HCT116 (cell line): ENCODE results near the gene NCOA1. TPM values are rescaled to one million over a fixed set of nuclear protein-coding genes. Genes with fewer than 3 reads are reported as not detected.

Source experiments
- ATAC-seq: fragments of 200-7000 bp; cut with Tn5 transposase; 2 replicates; pipeline ENCODE4 v1.9.1; 2020; ENCODE audit warnings: mild to moderate bottlenecking, moderate library complexity
- BruUV-seq: library from RNA; stranded (reverse); fragments of 400-500 nt; replicated peaks from 2 replicates; lab custom pipeline; 2021; lab: Mats Ljungman, UMichigan
- CTCF ChIA-PET: fragments of 300-600 bp; sonication (Branson Sonifier 250); formaldehyde crosslinking; loops from one replicate; lab custom pipeline; 2021; ENCODE audit warnings: antibody characterized with exemption; lab: Charles Lee
- POLR2A ChIA-PET: fragments of 300-600, 350-600 bp; sonication (Branson Sonifier 250); formaldehyde crosslinking; loops from one replicate; lab custom pipeline; 2021; ENCODE audit warnings: antibody characterized with exemption; lab: Charles Lee
- RAD21 ChIA-PET, 2 experiments: fragments of 300-600 bp; sonication (Branson Sonifier 250); formaldehyde crosslinking; loops; one replicate each; lab custom pipeline; 2023; ENCODE audit warnings: low total read pairs in 2 of 2; ENCODE audit not compliant: uncharacterized antibody in 2 of 2, unreplicated experiment in 2 of 2, low non-redundant PET in 1 of 2; lab: Charles Lee
- DNase-seq: peaks from one replicate; pipeline ENCODE4 v3.0.0-alpha.2; 2010; ENCODE audit warnings: low read depth, low spot score
- H2AFZ ChIP-seq: fragments of 200-600 bp; shearing (Covaris generic), sonication (generic); 2 replicates; pipeline ENCODE4 v1.6.1; 2017; ENCODE audit warnings: low read depth, mixed run types, mixed read lengths, antibody characterized with exemption, low read length; ENCODE audit not compliant: poor library complexity, severe bottlenecking
- H3K27ac ChIP-seq: 2 replicates; pipeline ENCODE4 v1.5.1; 2012; ENCODE audit warnings: low read depth, low read length
- H3K27me3 ChIP-seq: fragments of 200-600 bp; sonication (generic); 2 replicates; pipeline ENCODE4 v1.6.1; 2016; ENCODE audit warnings: mixed run types, low read length, mixed read lengths; ENCODE audit not compliant: insufficient read depth
- H3K36me3 ChIP-seq, 2 experiments: fragments of 200-500 bp in 1 of 2; fragments of 200-600 bp in 1 of 2; sonication (Bioruptor generic) in 1 of 2; sonication (generic) in 1 of 2; 2 replicates each; pipeline versions ENCODE4 v1.5.1 to v1.6.1; 2014 to 2016; ENCODE audit warnings: low read length in 2 of 2, inconsistent platforms in 1 of 2, mixed read lengths in 1 of 2, mixed run types in 1 of 2; ENCODE audit not compliant: insufficient read depth in 2 of 2, control insufficient read depth in 1 of 2
- H3K4me1 ChIP-seq, 2 experiments: fragments of 200-600 bp in 1 of 2; sonication (generic) in 1 of 2; 2 replicates each; pipeline versions ENCODE4 v1.5.1 to v1.6.1; 2012 to 2017; ENCODE audit warnings: low read length in 2 of 2, inconsistent platforms in 1 of 2, mild to moderate bottlenecking in 1 of 2, mixed read lengths in 1 of 2, mixed run types in 1 of 2, moderate library complexity in 1 of 2; ENCODE audit not compliant: insufficient read depth in 2 of 2, control insufficient read depth in 1 of 2
- H3K4me2 ChIP-seq: fragments of 200-600 bp; sonication (generic); 2 replicates; pipeline ENCODE4 v1.6.1; 2017; ENCODE audit warnings: mixed run types, low read length, mixed read lengths
- H3K4me3 ChIP-seq, 2 experiments: fragments of 200-600 bp in 1 of 2; sonication (generic) in 1 of 2; replicated peaks in 1 of 2; 2 replicates each; pipeline ENCODE4 v1.5.1; 2011 to 2016; ENCODE audit warnings: low read length in 2 of 2, control low read depth in 1 of 2, low read depth in 1 of 2, mild to moderate bottlenecking in 1 of 2, mixed read lengths in 1 of 2, mixed run types in 1 of 2
- H3K79me2 ChIP-seq: fragments of 200-600 bp; sonication (generic); 2 replicates; pipeline ENCODE4 v1.6.1; 2017; ENCODE audit warnings: mild to moderate bottlenecking, mixed run types, low read length, moderate library complexity, mixed read lengths; ENCODE audit not compliant: insufficient read depth
- H3K9ac ChIP-seq: fragments of 200-600 bp; sonication (generic); 2 replicates; pipeline ENCODE4 v1.6.1; 2016; ENCODE audit warnings: low read length, mixed read lengths
- H3K9me2 ChIP-seq: fragments of 200-600 bp; sonication (generic), shearing (Covaris generic); 2 replicates; pipeline ENCODE4 v1.6.1; 2017; ENCODE audit warnings: mixed run types, mild to moderate bottlenecking, moderate library complexity; ENCODE audit not compliant: insufficient read depth
- H3K9me3 ChIP-seq, 2 experiments: fragments of 200-500 bp in 1 of 2; fragments of 200-600 bp in 1 of 2; sonication (Bioruptor generic) in 1 of 2; sonication (generic) in 1 of 2; 2 replicates each; pipeline ENCODE4 v1.6.1; 2014 to 2017; ENCODE audit warnings: low read length in 2 of 2, mixed read lengths in 2 of 2, inconsistent platforms in 1 of 2, low read depth in 1 of 2, mild to moderate bottlenecking in 1 of 2, mixed run types in 1 of 2, moderate library complexity in 1 of 2; ENCODE audit not compliant: control insufficient read depth in 1 of 2, insufficient read depth in 1 of 2
- H4K20me1 ChIP-seq: fragments of 200-600 bp; sonication (generic), shearing (Covaris generic); 2 replicates; pipeline ENCODE4 v1.6.1; 2017; ENCODE audit warnings: mixed run types, mild to moderate bottlenecking, moderate library complexity; ENCODE audit not compliant: insufficient read depth
- CEBPB ChIP-seq: IDR thresholded peaks from 2 replicates; pipeline ENCODE4 v1.6.1; 2012; ENCODE audit warnings: low read depth
- EGR1 ChIP-seq: IDR thresholded peaks from 2 replicates; pipeline ENCODE4 v1.6.1; 2012; ENCODE audit warnings: low read depth
- ELF1 ChIP-seq: IDR thresholded peaks from 2 replicates; pipeline ENCODE4 v1.6.1; 2012; ENCODE audit warnings: low read depth, borderline replicate concordance
- EZH2phosphoT487 ChIP-seq: fragments of 200-600 bp; IDR thresholded peaks from 2 replicates; pipeline ENCODE4 v1.6.1; 2018; ENCODE audit warnings: antibody characterized with exemption, borderline replicate concordance
- FOSL1 ChIP-seq: IDR thresholded peaks from 2 replicates; pipeline ENCODE4 v1.6.1; 2012; ENCODE audit warnings: low read depth
- POLR2A ChIP-seq: IDR thresholded peaks from 2 replicates; pipeline ENCODE4 v1.7.0; 2011; ENCODE audit warnings: borderline replicate concordance; ENCODE audit not compliant: insufficient read depth, insufficient read length; ENCODE audit errors: extremely low read depth
- SIN3A ChIP-seq: IDR thresholded peaks from 2 replicates; pipeline ENCODE4 v1.6.1; 2012; ENCODE audit warnings: low read depth
- YY1 ChIP-seq: IDR thresholded peaks from 2 replicates; pipeline ENCODE4 v1.6.1; 2011; ENCODE audit warnings: low read length, low read depth, moderate library complexity, mild to moderate bottlenecking; ENCODE audit not compliant: insufficient replicate concordance; ENCODE audit errors: extremely low read depth
- ZNF274 ChIP-seq: fragments of 200-500 bp; sonication (Bioruptor generic); IDR thresholded peaks from 2 replicates; pipeline ENCODE4 v1.6.1; 2014; ENCODE audit warnings: mild to moderate bottlenecking, low read depth, low read length, inconsistent platforms
- intact Hi-C: fragments of 100-400 bp; cut with micrococcal nuclease; formaldehyde crosslinking; loops from 2 replicates; pipeline ENCODE4 v1.10.0; 2022
- total RNA-seq: library from RNA; stranded (reverse); gene quantifications from one replicate; pipeline ENCODE4 v1.2.1, GENCODE V29; 2021; ENCODE audit not compliant: unreplicated experiment
- TF ChIP-seq, protein P1 (sequence below): IDR thresholded peaks from 2 replicates; pipeline ENCODE4 v1.6.1; 2012
- TF ChIP-seq, protein P2 (sequence below), 3 experiments: fragments of 200-600 bp in 1 of 3; sonication (generic) in 1 of 3; IDR thresholded peaks in 2 of 3; conservative IDR thresholded peaks in 1 of 3; 2 replicates each; pipeline ENCODE4 v1.5.1; 2012 to 2017; ENCODE audit warnings: low read depth in 2 of 3, low read length in 2 of 3, antibody characterized with exemption in 1 of 3, borderline replicate concordance in 1 of 3, control low read depth in 1 of 3, mild to moderate bottlenecking in 1 of 3, mixed read lengths in 1 of 3, mixed run types in 1 of 3, moderate library complexity in 1 of 3; ENCODE audit not compliant: insufficient read depth in 1 of 3
- TF ChIP-seq, protein P3 (sequence below): IDR thresholded peaks from 2 replicates; pipeline ENCODE4 v1.6.1; 2011; ENCODE audit warnings: mild to moderate bottlenecking, low read length, moderate library complexity; ENCODE audit not compliant: insufficient replicate concordance; ENCODE audit errors: extremely low read depth

The NCOA1 gene
- total RNA-seq, 1 experiment from 2014 or later, result 10.4 TPM

DNA sequence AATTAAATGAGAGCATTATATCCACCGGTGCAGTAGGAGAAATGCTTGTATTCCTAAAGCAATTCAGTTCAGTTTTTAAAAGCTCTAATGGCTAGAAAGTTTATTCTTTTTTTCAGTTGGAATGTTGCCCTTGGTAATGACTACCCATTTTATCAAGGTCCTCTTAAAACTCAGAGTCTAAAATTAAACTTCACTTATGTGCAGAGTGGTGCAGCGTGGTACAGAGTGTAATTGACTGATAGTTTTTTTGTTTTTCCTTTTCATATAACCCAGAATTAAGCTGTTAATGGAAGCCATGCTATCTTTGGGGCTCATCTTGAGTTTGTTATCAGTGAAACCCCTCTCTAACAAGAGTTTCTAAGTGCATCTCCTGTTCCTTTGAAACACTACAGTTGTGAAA is 21.4 kb downstream of the NCOA1 start:
- H4K20me1 ChIP-seq, result no peaks in the 10 kb centered on the region
- TF ChIP-seq, protein P1, sequence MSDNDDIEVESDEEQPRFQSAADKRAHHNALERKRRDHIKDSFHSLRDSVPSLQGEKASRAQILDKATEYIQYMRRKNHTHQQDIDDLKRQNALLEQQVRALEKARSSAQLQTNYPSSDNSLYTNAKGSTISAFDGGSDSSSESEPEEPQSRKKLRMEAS, result no peak
- H3K9ac ChIP-seq, result no peak overlapping the region
- intact Hi-C loops, result no loop called here
- H3K4me1 ChIP-seq, result peaks cover 0 to 9% of the 10 kb centered on the region in 2 experiments; a peak in 2 of 4 replicates
- no peaks in the 10 kb centered on the region for H3K9me3 ChIP-seq
- CTCF ChIA-PET, result no interaction called here
- H3K27ac ChIP-seq, result no peak overlapping the region
- RAD21 ChIA-PET, result no interaction called here
- H3K4me2 ChIP-seq, result no peak overlapping the region
- H3K27me3 ChIP-seq, result no peaks in the 10 kb centered on the region
- POLR2A ChIA-PET, result no interaction called here
- no TSS peak for BruUV-seq
- H2AFZ ChIP-seq, result no peak overlapping the region
- no peaks in the 10 kb centered on the region for H3K36me3 ChIP-seq
- ATAC-seq, result no peak
- no peaks in the 10 kb centered on the region for H3K79me2 ChIP-seq
- no peak for DNase-seq
- H3K4me3 ChIP-seq, result no peak overlapping the region
- no peaks in the 10 kb centered on the region for H3K9me2 ChIP-seq

- no peak for ATAC-seq
- ChIA-PET RAD21 (no interaction called here), CTCF (no interaction called here)
- Histone ChIP-seq H3K27ac (no peak overlapping the region), H2AFZ (no peak overlapping the region), H3K9me3 (no peaks in the 10 kb centered on the region), H3K27me3 (no peaks in the 10 kb centered on the region), H3K4me1 (peaks cover 0 to 9% of the 10 kb centered on the region in 2 experiments; a peak in 2 of 4 replicates), H3K36me3 (no peaks in the 10 kb centered on the region), H3K9me2 (no peaks in the 10 kb centered on the region), H3K4me2 (no peak overlapping the region), H3K79me2 (no peaks in the 10 kb centered on the region), H4K20me1 (no peaks in the 10 kb centered on the region)
- no TSS peak for BruUV-seq
- intact Hi-C loops, result no loop called here
- TF ChIP-seq ELF1 (no peak), FOSL1 (no peak), POLR2A (no peak), YY1 (no peak), CEBPB (no peak), SIN3A (no peak), ZNF274 (no peak), EGR1 (no peak), EZH2phosphoT487 (no peak)
- TF ChIP-seq, protein P2, sequence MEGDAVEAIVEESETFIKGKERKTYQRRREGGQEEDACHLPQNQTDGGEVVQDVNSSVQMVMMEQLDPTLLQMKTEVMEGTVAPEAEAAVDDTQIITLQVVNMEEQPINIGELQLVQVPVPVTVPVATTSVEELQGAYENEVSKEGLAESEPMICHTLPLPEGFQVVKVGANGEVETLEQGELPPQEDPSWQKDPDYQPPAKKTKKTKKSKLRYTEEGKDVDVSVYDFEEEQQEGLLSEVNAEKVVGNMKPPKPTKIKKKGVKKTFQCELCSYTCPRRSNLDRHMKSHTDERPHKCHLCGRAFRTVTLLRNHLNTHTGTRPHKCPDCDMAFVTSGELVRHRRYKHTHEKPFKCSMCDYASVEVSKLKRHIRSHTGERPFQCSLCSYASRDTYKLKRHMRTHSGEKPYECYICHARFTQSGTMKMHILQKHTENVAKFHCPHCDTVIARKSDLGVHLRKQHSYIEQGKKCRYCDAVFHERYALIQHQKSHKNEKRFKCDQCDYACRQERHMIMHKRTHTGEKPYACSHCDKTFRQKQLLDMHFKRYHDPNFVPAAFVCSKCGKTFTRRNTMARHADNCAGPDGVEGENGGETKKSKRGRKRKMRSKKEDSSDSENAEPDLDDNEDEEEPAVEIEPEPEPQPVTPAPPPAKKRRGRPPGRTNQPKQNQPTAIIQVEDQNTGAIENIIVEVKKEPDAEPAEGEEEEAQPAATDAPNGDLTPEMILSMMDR (IDR thresholded peaks at IDR 0.05 in 2 of 3, conservative IDR thresholded peaks at IDR 0.05 in 1 of 3; ENCODE audit: borderline replicate concordance in 1 of 3, insufficient read depth in 1 of 3, low read depth in 2 of 3, low read length in 2 of 3), result no peak
- TF ChIP-seq, protein P3, sequence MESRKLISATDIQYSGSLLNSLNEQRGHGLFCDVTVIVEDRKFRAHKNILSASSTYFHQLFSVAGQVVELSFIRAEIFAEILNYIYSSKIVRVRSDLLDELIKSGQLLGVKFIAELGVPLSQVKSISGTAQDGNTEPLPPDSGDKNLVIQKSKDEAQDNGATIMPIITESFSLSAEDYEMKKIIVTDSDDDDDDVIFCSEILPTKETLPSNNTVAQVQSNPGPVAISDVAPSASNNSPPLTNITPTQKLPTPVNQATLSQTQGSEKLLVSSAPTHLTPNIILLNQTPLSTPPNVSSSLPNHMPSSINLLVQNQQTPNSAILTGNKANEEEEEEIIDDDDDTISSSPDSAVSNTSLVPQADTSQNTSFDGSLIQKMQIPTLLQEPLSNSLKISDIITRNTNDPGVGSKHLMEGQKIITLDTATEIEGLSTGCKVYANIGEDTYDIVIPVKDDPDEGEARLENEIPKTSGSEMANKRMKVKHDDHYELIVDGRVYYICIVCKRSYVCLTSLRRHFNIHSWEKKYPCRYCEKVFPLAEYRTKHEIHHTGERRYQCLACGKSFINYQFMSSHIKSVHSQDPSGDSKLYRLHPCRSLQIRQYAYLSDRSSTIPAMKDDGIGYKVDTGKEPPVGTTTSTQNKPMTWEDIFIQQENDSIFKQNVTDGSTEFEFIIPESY, result no peak
- TF ChIP-seq, all 23 proteins: peak for 0
- Histone ChIP-seq H3K9ac (no peak overlapping the region), H3K4me3 (no peak overlapping the region)
- POLR2A ChIA-PET, result no interaction called here
- DNase-seq, result no peak
Measured at GRCh38 chr2:24512831-24513230, 21.8 kb downstream of the NCOA1 start.
